ENCODE results near the gene POSTN.

DNA sequence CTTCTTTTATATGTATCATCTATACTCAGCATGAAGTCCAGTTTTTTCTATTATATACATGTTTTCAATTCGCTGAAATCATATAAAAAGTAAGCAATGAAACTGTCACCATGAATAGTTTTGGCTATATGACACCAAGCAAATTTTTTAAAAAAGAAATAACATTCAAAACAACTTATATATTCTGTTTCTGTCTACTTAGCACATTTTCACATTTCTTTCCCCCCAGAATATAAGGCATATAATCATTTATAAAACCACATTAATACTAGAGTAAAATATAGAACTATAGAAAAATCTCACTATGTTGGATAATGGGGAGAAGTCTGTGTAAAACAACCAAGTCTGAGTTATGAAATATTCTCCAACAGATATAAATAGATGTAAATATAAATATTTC is 33.1 kb downstream of the POSTN start:
- TF ChIP-seq EZH2 (IDR thresholded peaks at IDR 0.05) (no peak), FOXP2 (optimal IDR thresholded peaks at IDR 0.05; ENCODE audit: control extremely low read depth, extremely low read length, insufficient read depth) (no peak), POLR2AphosphoS5 (IDR thresholded peaks at IDR 0.05; ENCODE audit: borderline replicate concordance, low read depth, low read length) (no peak)
